ENCODE measurements around the gene SUSD3.
"Not testable (repeated sequence)": the region's sequence is repeated elsewhere in the genome, so short reads cannot be mapped to it uniquely, and the experiment has no call there.

Gene SUSD3

DNA sequence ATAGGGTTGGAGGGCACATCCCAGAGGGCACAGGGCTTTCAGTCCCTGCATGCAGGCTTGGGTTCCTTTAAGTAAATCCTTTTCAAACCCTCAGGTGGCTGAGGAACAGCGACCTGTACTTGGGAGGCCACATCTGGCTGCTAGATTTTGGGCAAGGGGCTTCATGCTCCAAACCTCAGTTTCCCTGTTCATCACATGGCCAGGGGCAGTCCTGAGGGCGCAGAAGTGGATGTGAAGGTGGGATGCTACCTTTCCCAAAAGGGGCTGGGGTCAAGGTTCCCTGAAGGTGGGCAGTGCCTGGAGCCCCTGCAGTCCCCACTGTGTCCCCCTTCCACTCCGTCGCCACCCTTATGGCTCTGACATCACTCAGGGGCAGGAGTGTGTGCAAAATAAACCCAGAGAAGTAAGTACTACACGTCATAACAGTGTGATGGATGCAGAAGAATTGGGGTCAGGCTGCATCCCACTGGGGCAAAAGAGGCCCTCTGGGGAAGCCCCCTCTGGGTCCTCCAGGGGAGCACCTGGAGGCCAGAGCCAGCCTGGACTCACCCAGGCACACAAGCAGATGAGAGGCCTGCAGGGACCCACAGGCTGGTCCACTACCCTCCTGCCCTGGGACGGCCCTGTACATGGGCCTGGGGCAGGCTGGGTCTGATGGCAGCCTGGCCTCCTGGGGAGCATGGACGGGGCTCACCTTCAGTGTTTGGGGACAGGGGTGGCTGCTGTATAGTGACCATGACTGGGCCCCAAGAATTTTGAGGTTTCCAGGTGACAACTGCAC, 35.6 kb downstream of the SUSD3 start:
- DNase-seq (ENCODE audit: low read depth): no peak

- no peak for DNase-seq (ENCODE audit: low read depth)
Observed at GRCh38 chr9:93094658-93095204, 36.2 kb downstream of the SUSD3 start.

GRCh38 chr9:93095205-93096130, 37.0 kb downstream of the SUSD3 start:
- peak; percentile 98 for DNase-seq (ENCODE audit: low read depth)

- DNase-seq (ENCODE audit: low read depth): peak; percentile 54
Observed at GRCh38 chr9:93096131-93096802, 37.8 kb downstream of the SUSD3 start, which contains the start of gene CARD19. TSS of gene CARD19 (plus strand) at chr9:93096217. CDS start at chr9:93096346, 129 bp downstream.

- no peak for DNase-seq (ENCODE audit: low read depth)
Observed at GRCh38 chr9:93096811-93097382, 38.4 kb downstream of the SUSD3 start.

GRCh38 chr9:93097511-93098201, 39.2 kb downstream of the SUSD3 start:
- peak; percentile 26 for DNase-seq (ENCODE audit: low read depth)

- peak; percentile 98 for DNase-seq (ENCODE audit: low read depth)
Observed at GRCh38 chr9:93098236-93098946, 39.9 kb downstream of the SUSD3 start.

- DNase-seq (ENCODE audit: low read depth): no peak
Observed at GRCh38 chr9:93099551-93100275, 41.2 kb downstream of the SUSD3 start.

DNA sequence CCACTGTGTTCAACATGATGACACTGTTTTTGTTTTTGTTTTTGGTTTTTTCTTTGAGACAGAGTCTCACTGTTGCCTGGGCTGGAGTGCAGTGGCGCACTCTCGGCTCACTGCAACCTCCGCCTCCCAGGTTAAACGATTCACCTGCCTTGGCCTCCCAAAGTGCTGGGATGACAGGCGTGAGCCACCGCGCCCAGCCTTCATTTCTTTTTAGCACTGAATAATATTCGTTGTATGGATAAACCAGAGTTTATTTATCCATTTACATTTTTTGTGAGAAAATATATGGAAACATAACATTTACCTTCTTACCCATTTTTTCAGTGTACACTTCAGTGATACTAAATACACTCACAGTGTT, 41.8 kb downstream of the SUSD3 start:
- DNase-seq (ENCODE audit: low read depth): no peak

GRCh38 chr9:93101086-93101485, 42.6 kb downstream of the SUSD3 start:
- DNase-seq (ENCODE audit: low read depth): not testable (repeated sequence)

DNA sequence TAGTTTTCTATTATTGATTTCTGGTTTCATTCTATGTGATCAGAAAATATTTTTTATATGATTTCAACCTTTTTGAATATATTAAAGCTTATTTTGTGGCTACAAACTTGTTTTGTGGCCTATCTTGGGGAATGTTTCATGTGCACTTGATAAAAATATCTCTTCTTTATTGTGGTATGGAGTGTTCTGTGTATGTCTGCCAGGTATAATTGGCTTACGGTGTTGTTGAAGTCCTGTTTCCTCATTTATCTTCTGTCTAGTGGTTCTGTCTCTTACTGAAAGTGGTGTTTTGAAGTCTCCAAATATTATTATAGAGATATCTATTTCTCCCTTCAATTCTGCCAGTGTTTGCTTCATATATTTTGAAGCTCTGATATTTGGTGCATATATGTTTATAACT, 47.1 kb downstream of the SUSD3 start:
- DNase-seq (ENCODE audit: low read depth): no peak

GRCh38 chr9:93107151-93107824, 48.8 kb downstream of the SUSD3 start:
- no peak for DNase-seq (ENCODE audit: low read depth)

DNA sequence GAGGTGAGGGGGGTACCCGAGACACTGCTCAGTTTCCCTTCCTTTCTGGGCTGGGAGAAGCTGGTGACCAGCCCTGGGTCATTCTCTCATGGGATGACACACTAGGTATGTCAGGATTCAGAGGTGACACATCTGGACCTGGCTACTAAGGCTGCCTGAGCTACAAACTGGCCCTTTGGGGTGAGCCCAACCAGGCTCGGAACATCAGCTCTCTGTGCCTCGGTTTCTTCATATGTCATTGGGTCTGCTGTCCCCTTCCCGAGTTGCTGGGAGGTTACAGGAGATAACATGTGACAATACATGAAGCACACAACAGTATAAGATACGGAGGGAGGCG, 49.3 kb downstream of the SUSD3 start:
- no peak for DNase-seq (ENCODE audit: low read depth)

GRCh38 chr9:93108291-93109041, 50.0 kb downstream of the SUSD3 start:
- no peak for DNase-seq (ENCODE audit: low read depth)

- DNase-seq (ENCODE audit: low read depth): no peak
Observed at GRCh38 chr9:93110311-93110855, 51.9 kb downstream of the SUSD3 start.

DNA sequence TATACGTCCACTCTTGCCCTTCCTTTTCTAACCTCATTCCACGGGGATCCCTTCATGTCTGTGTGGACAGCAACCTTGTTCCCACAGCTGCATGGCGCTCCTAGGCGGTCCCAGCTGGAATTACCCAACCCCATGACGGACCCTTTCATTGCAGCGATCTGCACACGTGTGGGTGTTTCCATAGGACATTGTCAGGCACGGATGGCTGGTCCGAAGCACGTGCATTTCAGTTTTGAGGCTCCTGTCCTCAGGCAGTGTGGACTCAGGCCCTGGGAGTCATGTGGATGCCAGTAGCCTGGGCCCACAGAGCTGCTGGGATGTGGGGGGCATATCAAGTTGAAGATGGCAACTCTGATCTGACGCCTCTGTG, 52.5 kb downstream of the SUSD3 start:
- no peak for DNase-seq (ENCODE audit: low read depth)

- peak; percentile 98 for DNase-seq (ENCODE audit: low read depth)
Observed at GRCh38 chr9:93111371-93112115, 53.0 kb downstream of the SUSD3 start.

All from ELR (cell line).